Peyer's patch (tissue), 4 donors: ENCODE measurements around the gene TMIGD3.

Experiments used
- CTCF ChIP-seq, 6 experiments: fragments of 450-650 bp in 4 of 6; fragments of 200-600 bp in 2 of 6; sonication (generic) in 1 of 6; IDR thresholded peaks; one replicate each; pipeline ENCODE4 v1.5.1; 2017 to 2019; ENCODE audit warnings: antibody characterized with exemption in 6 of 6, mild to moderate bottlenecking in 3 of 6, moderate library complexity in 1 of 6
- POLR2A ChIP-seq, 2 donors: fragments of 450-650 bp; IDR thresholded peaks; one replicate each; pipeline ENCODE4 v1.5.1; 2017; ENCODE audit warnings: antibody characterized with exemption in 2 of 2, mild to moderate bottlenecking in 2 of 2, moderate library complexity in 2 of 2

GRCh38 chr1:111483876-111484275, 19.6 kb downstream of the TMIGD3 start:
- TF ChIP-seq CTCF (IDR thresholded peaks at IDR 0.05), result no peak
- no peak for TF ChIP-seq POLR2A (IDR thresholded peaks at IDR 0.05)
